Vagina (tissue), 2 donors: Measurements from ENCODE around the gene RNF166. TPM values are rescaled to one million over a fixed set of nuclear protein-coding genes. Genes with fewer than 3 reads are reported as not detected.

Experiments used
- DNase-seq, 2 donors: peaks; one replicate each; pipeline ENCODE4 v3.0.0-alpha.2; 2017; ENCODE audit errors: extremely low spot score in 2 of 2
- H3K27ac ChIP-seq: fragments of 200-600 bp; sonication (generic); one replicate; pipeline ENCODE4 v1.5.1; 2019
- H3K27me3 ChIP-seq: fragments of 200-600 bp; sonication (generic); one replicate; pipeline ENCODE4 v1.5.1; 2019
- H3K36me3 ChIP-seq, 2 donors: fragments of 200-600 bp; sonication (generic); one replicate each; pipeline ENCODE4 v1.5.1; 2017 to 2019
- H3K4me1 ChIP-seq: fragments of 200-600 bp; sonication (generic); one replicate; pipeline ENCODE4 v1.5.1; 2019
- H3K4me3 ChIP-seq, 2 donors: fragments of 200-600 bp; sonication (generic); 1 replicate in 1 of 2; 2 replicates in 1 of 2; pipeline ENCODE4 v1.5.1; 2016 to 2019
- H3K9me3 ChIP-seq: fragments of 200-600 bp; sonication (generic); one replicate; pipeline ENCODE4 v1.5.1; 2019
- CTCF ChIP-seq, 3 experiments: fragments of 450-650 bp in 2 of 3; fragments of 200-600 bp in 1 of 3; sonication (generic) in 1 of 3; IDR thresholded peaks; one replicate each; pipeline ENCODE4 v1.5.1; 2017 to 2019; ENCODE audit warnings: antibody characterized with exemption in 3 of 3, mild to moderate bottlenecking in 2 of 3, moderate library complexity in 2 of 3
- POLR2A ChIP-seq, 2 donors: fragments of 450-650 bp; IDR thresholded peaks; one replicate each; pipeline ENCODE4 v1.6.1; 2017; ENCODE audit warnings: antibody characterized with exemption in 2 of 2, mild to moderate bottlenecking in 2 of 2, moderate library complexity in 2 of 2
- POLR2AphosphoS5 ChIP-seq, 2 donors: sonication (generic); formaldehyde crosslinking; IDR thresholded peaks; one replicate each; pipeline ENCODE4 v1.9.0; 2017; ENCODE audit warnings: antibody characterized with exemption in 2 of 2, mild to moderate bottlenecking in 2 of 2, low read depth in 1 of 2; ENCODE audit not compliant: insufficient read depth in 1 of 2
- intact Hi-C: fragments of 100-400 bp; cut with DNase I; formaldehyde crosslinking; loops from one replicate; pipeline ENCODE4 v1.15.1; 2023
- total RNA-seq: library from RNA; depleted of rRNA; stranded (reverse); fragments of >200 nt; gene quantifications from one replicate; pipeline ENCODE4 v1.2.3, GENCODE V29; 2016

RNF166 gene
- total RNA-seq, 1 donor from 2014 or later, result 26.5 TPM

- no peaks in the 10 kb centered on the region for H3K36me3 ChIP-seq
- TF ChIP-seq POLR2AphosphoS5 (IDR thresholded peaks at IDR 0.05; ENCODE audit: insufficient read depth in 1 of 2, low read depth in 1 of 2), result no peak
- no peak for TF ChIP-seq POLR2A (IDR thresholded peaks at IDR 0.05)
- no peak for TF ChIP-seq CTCF (IDR thresholded peaks at IDR 0.05)
- no peaks in the 10 kb centered on the region for H3K27me3 ChIP-seq
- H3K4me1 ChIP-seq, result peaks cover 47% of the 10 kb centered on the region
- peak overlapping the region; percentile 78 to 91 for H3K4me3 ChIP-seq
- no peak for DNase-seq
- intact Hi-C loops, result no loop called here
- H3K9me3 ChIP-seq, result no peaks in the 10 kb centered on the region
- peak overlapping the region; percentile 78 for H3K27ac ChIP-seq
Measured at GRCh38 chr16:88705801-88706228, 393 bp downstream of the RNF166 start.

- no peak for DNase-seq
- TF ChIP-seq POLR2A (IDR thresholded peaks at IDR 0.05), result no peak
- no peak for TF ChIP-seq CTCF (IDR thresholded peaks at IDR 0.05)
- TF ChIP-seq POLR2AphosphoS5 (IDR thresholded peaks at IDR 0.05; ENCODE audit: insufficient read depth in 1 of 2, low read depth in 1 of 2), result no peak
- H3K4me1 ChIP-seq, result peaks cover 50% of the 10 kb centered on the region
- peak overlapping the region; percentile 78 for H3K27ac ChIP-seq
- intact Hi-C loops, result no loop called here
- no peaks in the 10 kb centered on the region for H3K27me3 ChIP-seq
- peak overlapping the region; percentile 78 to 91 for H3K4me3 ChIP-seq
- H3K9me3 ChIP-seq, result no peaks in the 10 kb centered on the region
- H3K36me3 ChIP-seq, result no peaks in the 10 kb centered on the region
Measured at GRCh38 chr16:88705076-88705684, 1.0 kb downstream of the RNF166 start.

- peak overlapping the region; percentile 16 for H3K27ac ChIP-seq
- H3K9me3 ChIP-seq, result no peaks in the 10 kb centered on the region
- peak overlapping the region; percentile 6 to 19 for H3K4me3 ChIP-seq
- H3K4me1 ChIP-seq, result peaks cover 50% of the 10 kb centered on the region
- peaks cover 0 to 7% of the 10 kb centered on the region in 2 donors for H3K36me3 ChIP-seq
- DNase-seq, result no peak
- intact Hi-C loops, result no loop called here
- no peaks in the 10 kb centered on the region for H3K27me3 ChIP-seq
- peak in 1 of 2 donors; percentile 14 for TF ChIP-seq POLR2AphosphoS5 (IDR thresholded peaks at IDR 0.05; ENCODE audit: insufficient read depth in 1 of 2, low read depth in 1 of 2)
- no peak for TF ChIP-seq POLR2A (IDR thresholded peaks at IDR 0.05)
- TF ChIP-seq CTCF (IDR thresholded peaks at IDR 0.05), result no peak
Measured at GRCh38 chr16:88703486-88704309, 2.5 kb downstream of the RNF166 start.

- no peaks in the 10 kb centered on the region for H3K27me3 ChIP-seq
- intact Hi-C loops, result no loop called here
- no peaks in the 10 kb centered on the region for H3K9me3 ChIP-seq
- H3K4me3 ChIP-seq, result peak overlapping the region in 1 of 2 donors; percentile 6
- H3K27ac ChIP-seq, result peak overlapping the region; percentile 16
- H3K4me1 ChIP-seq, result peaks cover 49% of the 10 kb centered on the region
- peaks cover 0 to 16% of the 10 kb centered on the region in 2 donors for H3K36me3 ChIP-seq
- TF ChIP-seq POLR2A (IDR thresholded peaks at IDR 0.05) (no peak), CTCF (IDR thresholded peaks at IDR 0.05) (no peak), POLR2AphosphoS5 (IDR thresholded peaks at IDR 0.05; ENCODE audit: insufficient read depth in 1 of 2, low read depth in 1 of 2) (no peak)
- DNase-seq, result no peak
Measured at GRCh38 chr16:88702371-88703210, 3.6 kb downstream of the RNF166 start.
